GM19468 (cell line): ENCODE measurements around the gene ROR2.

Source experiments
- ATAC-seq: cut with Tn5 transposase; IDR thresholded peaks from one replicate; pipeline ENCODE4 v1.9.1; 2021; ENCODE audit warnings: mild to moderate bottlenecking, moderate library complexity, moderate number of reproducible peaks; ENCODE audit not compliant: unreplicated experiment; ENCODE audit errors: extremely low read depth

ROR2 gene

DNA sequence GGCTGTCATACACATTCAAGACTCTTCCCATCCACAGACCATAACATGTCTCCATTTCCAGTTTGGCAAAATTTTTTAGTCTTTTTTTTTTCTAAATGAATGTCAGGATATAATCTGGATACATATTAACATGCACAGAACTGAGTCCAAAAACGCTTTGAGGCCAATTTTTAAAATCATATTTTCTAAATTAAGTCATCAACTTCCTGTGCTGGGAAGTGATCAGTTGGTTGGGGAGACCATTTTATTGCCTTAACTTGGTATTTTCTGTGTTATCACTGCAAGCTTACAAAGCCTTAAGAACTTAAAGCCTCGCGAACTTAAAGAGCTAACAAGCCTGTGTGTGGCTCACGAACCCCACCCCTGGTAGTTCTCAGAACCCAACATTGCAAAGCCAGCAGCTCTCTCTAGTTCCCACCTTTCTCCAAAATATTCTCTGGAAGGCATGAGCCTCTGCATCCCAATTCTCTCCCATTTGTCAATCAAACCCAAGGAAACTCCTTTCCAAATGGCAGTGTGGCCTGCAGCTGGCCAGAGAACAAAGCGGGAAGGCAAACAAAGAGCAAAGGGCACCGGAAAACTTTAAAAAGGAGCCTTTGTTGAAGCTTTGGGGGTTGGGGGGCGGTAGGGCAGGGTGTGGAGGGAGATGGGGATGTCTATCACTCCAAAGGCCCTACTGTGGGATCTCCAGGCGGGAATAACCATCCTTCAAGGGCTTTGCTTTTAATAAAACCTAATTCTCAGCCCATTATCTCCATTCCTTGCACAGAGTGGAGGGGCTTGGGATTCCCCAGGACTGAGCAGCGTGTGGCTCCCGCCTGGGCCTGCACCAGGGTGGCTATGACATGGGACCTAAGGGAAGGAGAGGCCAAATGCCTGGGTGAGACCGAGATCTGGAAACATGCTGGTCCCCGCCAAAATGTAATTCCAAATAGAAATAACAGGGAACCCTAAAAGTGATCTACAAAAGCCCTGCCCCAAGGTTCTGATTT, 65.0 kb downstream of the ROR2 start:
- no peak for ATAC-seq

- no peak for ATAC-seq
These were observed 65.9 kb downstream of the ROR2 start for GRCh38 chr9:91884153-91884552.

DNA sequence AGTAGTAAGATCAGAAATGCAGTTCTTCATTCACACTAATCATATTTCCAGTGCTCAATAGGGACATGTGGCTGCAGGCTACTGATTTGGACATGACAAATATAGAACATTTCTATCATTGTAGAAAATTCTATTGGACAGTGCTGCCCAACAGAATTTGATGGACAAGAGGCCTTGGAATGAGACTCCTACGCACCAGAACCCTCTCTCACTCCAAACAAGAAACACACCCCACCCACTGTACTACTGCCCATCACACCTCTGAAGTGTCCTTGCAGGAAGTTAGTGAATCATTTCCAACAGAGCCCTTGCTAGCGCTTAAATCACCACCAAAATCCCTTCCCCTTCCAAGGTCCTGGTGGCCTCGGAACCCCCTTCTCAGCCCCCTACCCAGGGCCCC, 66.5 kb downstream of the ROR2 start:
- ATAC-seq, result no peak

GRCh38 chr9:91882627-91883026, 67.4 kb downstream of the ROR2 start:
- no peak for ATAC-seq

GRCh38 chr9:91880378-91880972, 69.6 kb downstream of the ROR2 start:
- ATAC-seq, result no peak

DNA sequence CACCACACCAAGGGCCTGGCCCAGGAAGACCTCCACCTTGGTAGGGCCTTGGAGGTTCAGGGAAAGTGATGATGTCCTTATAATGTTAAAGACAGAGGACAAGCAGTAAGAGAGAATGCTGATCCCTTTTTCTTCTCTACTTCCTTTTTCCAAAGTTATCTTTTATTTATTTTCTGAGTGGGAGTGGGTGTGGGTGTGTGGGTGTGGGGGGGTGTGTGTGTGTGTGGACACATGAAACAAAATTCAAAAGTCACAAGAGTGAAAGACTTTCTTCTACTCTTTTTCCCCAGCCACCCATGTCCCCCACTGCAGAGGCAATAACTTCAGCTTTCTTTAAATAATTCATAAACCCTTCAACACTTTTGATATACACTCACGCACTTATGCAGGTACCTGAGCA, 70.8 kb downstream of the ROR2 start:
- ATAC-seq, result no peak

DNA sequence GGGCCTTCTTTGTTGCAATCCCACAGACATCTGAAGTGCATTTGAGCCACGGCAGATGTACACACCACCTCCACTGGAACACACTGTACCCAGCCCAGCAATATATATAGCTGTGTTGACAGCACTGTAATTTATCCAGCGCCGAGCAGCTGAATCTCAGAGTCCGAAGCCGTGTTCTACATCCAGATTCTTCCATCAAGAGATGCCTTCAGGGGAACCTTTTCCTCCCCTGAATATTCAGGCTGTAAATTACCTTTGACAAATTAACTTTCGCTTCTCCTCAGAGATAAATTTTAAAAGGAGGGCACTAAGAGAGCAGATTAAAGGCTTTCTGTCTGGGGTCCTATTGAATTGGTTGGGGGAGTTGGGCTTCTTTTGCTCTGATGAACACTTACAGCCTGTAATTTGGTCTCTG, 76.4 kb downstream of the ROR2 start:
- no peak for ATAC-seq

GRCh38 chr9:91868732-91869391, 81.2 kb downstream of the ROR2 start:
- no peak for ATAC-seq

- no peak for ATAC-seq
These were observed 82.3 kb downstream of the ROR2 start for GRCh38 chr9:91867740-91868139.

DNA sequence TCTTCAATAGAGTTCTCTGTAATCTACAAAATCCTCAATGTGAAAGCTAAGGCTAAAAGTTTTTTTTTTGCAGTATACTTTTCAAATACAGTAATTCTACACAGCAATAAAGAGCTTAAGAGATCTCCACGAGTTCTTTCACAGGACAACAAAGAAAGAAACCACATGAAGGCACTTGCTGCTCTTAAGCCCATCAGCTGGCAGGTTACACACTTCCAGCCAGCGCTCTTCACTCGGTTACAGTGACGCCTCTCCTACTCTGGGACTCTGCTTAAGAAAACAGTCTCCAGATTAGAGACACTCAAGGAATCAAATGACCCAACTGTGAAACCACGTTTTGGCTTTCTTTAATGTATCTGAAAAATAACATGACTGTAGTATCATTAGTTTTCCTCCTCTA, 85.0 kb downstream of the ROR2 start:
- no peak for ATAC-seq

DNA sequence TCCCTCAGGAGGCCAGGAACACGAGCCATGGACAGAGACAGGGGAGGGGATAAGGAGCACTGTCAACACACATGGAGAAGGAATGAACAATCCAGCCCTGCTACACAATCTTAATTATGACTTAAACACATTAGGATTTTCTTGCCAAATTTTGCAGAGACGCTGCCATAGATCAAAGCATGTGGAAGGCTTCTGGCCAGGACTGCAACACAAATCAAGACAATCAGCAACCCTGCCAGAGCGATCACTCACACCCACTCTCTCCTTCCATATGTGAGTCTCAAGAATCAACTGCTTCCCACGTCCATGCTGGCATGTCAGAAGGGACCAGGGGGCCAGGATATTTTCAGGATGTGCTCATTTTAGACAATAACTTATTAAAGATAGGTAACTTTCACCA, 85.6 kb downstream of the ROR2 start:
- no peak for ATAC-seq

- no peak for ATAC-seq
These were observed 86.6 kb downstream of the ROR2 start for GRCh38 chr9:91863469-91863868.

DNA sequence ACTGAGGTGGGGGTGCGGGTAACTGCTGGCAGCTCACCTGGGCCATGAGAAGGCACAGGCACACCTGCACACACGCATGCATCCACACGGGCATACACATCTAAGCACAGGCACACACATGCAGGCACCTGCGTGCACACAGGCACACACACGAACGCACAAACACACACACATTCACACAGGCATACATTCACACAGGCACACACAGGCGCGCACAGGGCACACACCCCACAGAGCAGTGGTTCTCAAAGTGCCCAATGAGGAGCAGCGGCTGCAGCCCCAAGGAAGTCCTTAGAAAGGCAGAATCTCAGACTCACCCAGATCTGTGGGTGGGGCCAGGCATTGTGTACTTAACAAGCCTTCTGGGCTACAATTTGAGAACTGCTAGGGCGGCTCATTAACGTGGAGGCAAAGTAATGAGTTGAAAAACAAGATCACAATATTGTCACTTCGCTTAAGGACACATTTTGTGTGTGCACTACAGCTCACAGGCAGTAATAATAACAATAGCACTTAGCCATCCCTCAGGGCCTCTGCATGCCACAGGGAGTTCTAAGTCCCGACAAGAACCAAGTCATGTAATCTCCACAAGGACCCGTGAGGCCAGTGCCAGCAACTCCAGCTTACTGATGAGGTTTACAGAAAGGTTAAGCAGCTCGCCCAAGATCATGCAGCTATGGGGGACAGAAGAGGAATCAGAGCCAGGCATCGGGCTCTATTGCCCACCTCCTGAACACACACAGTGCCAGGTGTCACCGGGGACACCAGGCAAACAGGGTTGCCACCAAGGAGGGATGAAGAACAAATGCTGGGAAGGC, 91.6 kb downstream of the ROR2 start:
- ATAC-seq, result no peak

DNA sequence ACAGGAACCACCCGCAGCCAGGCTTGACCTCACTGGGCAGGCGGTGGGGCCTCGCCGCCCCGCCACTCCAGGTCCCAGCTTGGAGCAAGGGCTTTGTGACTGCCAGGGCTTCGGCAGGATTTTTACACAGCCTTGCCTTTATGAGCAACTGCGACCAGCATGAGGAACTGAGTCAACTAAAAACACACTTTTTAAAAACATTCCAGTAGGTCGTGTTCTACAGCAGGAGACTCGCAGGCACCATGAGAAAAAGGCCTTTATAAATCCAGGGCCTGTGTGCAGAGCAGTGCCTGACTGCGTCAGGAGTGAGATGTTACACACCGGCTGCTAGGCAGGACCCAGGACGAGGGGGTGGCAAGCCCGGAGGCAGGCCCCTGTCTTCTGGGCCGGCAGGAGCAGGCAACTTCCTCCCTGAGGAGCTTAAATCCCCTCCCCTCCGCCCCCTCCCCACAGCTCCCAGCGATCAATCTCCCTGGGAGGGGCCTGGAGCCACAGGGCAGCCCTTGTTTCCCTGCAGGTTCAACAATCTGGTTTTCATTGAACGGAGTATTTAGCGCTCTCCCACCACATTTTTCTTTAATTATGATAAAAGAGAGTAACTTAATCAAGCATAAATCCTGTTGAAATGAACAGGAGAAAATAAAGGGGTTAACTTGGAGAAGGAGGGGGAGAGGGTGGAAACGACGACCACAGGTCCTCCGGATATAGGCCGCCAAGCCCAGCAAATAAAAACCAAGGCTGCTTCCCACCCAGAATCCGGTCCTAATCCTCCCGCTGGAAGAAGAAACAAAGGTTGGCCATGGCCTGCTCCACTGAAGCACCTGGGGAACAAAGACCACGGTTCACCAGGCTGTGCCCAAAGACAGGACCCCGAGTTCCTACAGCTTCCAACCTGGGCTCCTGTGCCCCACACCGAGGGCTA, 92.5 kb downstream of the ROR2 start:
- ATAC-seq, result no peak

GRCh38 chr9:91856419-91856818, 93.6 kb downstream of the ROR2 start:
- no peak for ATAC-seq

DNA sequence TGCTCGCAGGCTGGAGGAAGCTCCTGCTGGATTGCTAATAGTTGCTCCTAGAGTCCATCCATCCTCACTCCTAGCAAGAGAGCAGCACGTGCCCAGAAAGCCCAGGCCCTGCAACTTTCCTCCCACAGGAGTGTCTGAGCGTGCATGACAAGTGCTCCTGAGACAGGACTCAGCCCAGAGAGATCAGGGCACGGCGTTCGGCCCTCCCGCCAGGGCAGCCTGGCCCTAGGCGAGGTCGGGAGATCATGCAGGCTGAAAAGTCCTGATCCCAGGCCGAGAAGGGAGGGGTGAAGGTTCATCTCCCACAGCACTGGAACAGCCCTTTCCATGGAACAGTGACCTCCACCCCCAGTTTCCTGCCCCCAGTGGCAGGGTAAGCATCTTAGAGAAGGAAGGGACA, 94.8 kb downstream of the ROR2 start:
- ATAC-seq, result no peak

DNA sequence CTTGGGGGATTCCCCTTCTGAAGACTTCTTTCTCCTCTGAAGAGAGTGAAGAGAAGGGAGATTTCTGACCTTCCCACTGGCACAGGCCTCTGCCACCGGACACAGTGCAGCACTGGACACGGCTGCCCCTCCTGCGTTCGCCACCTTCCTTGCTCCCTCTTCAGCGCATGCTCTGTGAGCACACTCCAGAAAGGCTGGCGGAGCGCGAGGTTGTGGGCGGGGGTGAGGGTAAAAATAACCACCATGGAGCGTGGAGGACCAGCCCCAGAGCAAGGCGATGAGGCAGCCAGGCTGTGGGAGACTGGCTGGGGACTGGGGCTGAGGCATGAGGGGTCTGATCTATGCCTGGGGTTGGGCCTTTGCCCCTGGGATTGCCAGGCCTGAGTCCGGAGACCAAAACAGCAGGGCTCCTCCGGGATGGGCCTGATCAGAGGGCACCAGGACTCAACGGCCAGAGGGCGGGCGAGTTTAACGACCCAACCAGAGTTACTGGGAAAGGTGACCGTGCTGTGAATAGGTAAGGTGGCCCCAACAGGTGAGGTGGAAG, 97.2 kb downstream of the ROR2 start:
- ATAC-seq, result no peak

DNA sequence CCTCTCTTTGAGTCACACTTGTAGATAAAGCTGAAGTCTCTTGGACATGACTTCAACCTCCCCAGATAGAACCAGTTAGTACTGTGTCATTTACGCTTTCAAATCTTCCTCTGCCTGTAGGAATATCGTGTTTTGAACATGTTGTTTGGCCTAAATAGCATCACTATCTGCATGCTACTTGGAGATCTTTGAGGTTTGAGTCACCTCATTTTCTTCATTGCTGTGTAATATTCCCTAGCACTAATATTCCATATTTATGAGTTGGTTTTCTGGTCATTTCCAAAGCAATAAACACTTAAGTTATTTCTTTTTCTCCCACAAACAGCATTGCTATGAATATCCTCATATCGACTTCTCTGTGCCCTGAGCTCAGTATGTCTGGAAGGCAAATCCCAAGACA, 100.3 kb downstream of the ROR2 start:
- ATAC-seq, result no peak

DNA sequence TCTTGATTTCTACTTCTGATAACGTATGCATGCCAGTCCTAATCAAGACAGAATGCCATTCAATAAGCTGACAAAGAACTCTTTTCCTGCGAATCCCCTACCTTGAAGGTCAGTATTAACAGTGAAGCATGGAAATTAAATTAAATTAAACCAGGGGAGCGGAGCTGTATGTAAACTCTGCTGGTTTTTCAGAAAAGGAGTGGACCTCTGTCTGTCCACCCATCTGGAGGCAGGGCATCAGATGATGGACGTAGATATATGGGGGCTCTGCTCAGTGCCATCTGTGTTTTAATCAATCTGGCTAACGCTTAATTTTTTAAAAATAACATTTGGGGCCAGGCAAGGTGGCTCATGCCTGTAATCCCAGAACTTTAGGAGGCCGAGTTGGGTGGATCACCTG, 101.9 kb downstream of the ROR2 start:
- no peak for ATAC-seq
